ENCODE data around the gene FERMT1.

FERMT1 gene

GRCh38 chr20:6142348-6142993 is 19.6 kb upstream of the FERMT1 start:
- no peak overlapping the region for H3K27ac ChIP-seq (replicated peaks)
- TF ChIP-seq POLR2AphosphoS5 (IDR thresholded peaks at IDR 0.05; ENCODE audit: low read depth) (no peak), CTCF (IDR thresholded peaks at IDR 0.05; ENCODE audit: insufficient read depth, low read length) (peak; percentile 78)
- H3K4me3 ChIP-seq (replicated peaks; ENCODE audit: insufficient read depth, low read length): no peak overlapping the region
- H3K27me3 ChIP-seq (ENCODE audit: insufficient read depth, poor library complexity, severe bottlenecking): peaks cover 2% of the 10 kb centered on the region
- DNase-seq (ENCODE audit: low read depth in 1 of 2, low spot score in 1 of 2): peak; percentile 10 to 32

GRCh38 chr20:6140947-6141346 is 18.1 kb upstream of the FERMT1 start:
- DNase-seq (ENCODE audit: low read depth in 1 of 2, low spot score in 1 of 2): no peak
- H3K27me3 ChIP-seq (ENCODE audit: insufficient read depth, poor library complexity, severe bottlenecking): peaks cover 6% of the 10 kb centered on the region
- H3K27ac ChIP-seq (replicated peaks): no peak overlapping the region
- no peak for TF ChIP-seq GABPA (IDR thresholded peaks at IDR 0.05; ENCODE audit: low read depth)
- TF ChIP-seq CTCF (IDR thresholded peaks at IDR 0.05; ENCODE audit: insufficient read depth, low read length): no peak
- TF ChIP-seq SPI1 (IDR thresholded peaks at IDR 0.05; ENCODE audit: borderline replicate concordance, low read depth): no peak
- TF ChIP-seq REST (IDR thresholded peaks at IDR 0.05; ENCODE audit: insufficient replicate concordance, low read depth): no peak
- no peak for TF ChIP-seq POLR2AphosphoS5 (IDR thresholded peaks at IDR 0.05; ENCODE audit: low read depth)
- no peak overlapping the region for H3K4me3 ChIP-seq (replicated peaks; ENCODE audit: insufficient read depth, low read length)

GRCh38 chr20:6135347-6135746 is 12.5 kb upstream of the FERMT1 start:
- H3K27ac ChIP-seq (replicated peaks): no peak overlapping the region
- TF ChIP-seq CTCF (IDR thresholded peaks at IDR 0.05; ENCODE audit: insufficient read depth, low read length) (no peak), REST (IDR thresholded peaks at IDR 0.05; ENCODE audit: insufficient replicate concordance, low read depth) (no peak), SPI1 (IDR thresholded peaks at IDR 0.05; ENCODE audit: borderline replicate concordance, low read depth) (no peak), POLR2AphosphoS5 (IDR thresholded peaks at IDR 0.05; ENCODE audit: low read depth) (no peak), GABPA (IDR thresholded peaks at IDR 0.05; ENCODE audit: low read depth) (no peak)
- no peak overlapping the region for H3K4me3 ChIP-seq (replicated peaks; ENCODE audit: insufficient read depth, low read length)
- no peak for DNase-seq (ENCODE audit: low read depth in 1 of 2, low spot score in 1 of 2)
- peaks cover 6% of the 10 kb centered on the region for H3K27me3 ChIP-seq (ENCODE audit: insufficient read depth, poor library complexity, severe bottlenecking)

GRCh38 chr20:6134592-6134991 is 11.8 kb upstream of the FERMT1 start:
- no peak for DNase-seq (ENCODE audit: low read depth in 1 of 2, low spot score in 1 of 2)
- H3K27me3 ChIP-seq (ENCODE audit: insufficient read depth, poor library complexity, severe bottlenecking): peaks cover 6% of the 10 kb centered on the region
- no peak overlapping the region for H3K4me3 ChIP-seq (replicated peaks; ENCODE audit: insufficient read depth, low read length)
- TF ChIP-seq REST (IDR thresholded peaks at IDR 0.05; ENCODE audit: insufficient replicate concordance, low read depth) (no peak), GABPA (IDR thresholded peaks at IDR 0.05; ENCODE audit: low read depth) (no peak), CTCF (IDR thresholded peaks at IDR 0.05; ENCODE audit: insufficient read depth, low read length) (no peak), SPI1 (IDR thresholded peaks at IDR 0.05; ENCODE audit: borderline replicate concordance, low read depth) (no peak), POLR2AphosphoS5 (IDR thresholded peaks at IDR 0.05; ENCODE audit: low read depth) (no peak)
- no peak overlapping the region for H3K27ac ChIP-seq (replicated peaks)

All from HL-60 (cell line).